Ascending aorta (tissue), 1 donor: ENCODE measurements around the gene MCTP1. TPM values are rescaled to one million over a fixed set of nuclear protein-coding genes. Genes with fewer than 3 reads are reported as not detected.

ENCODE experiments used
- total RNA-seq: library from RNA; depleted of rRNA; stranded (reverse); fragments of >200 nt; gene quantifications from one replicate; pipeline ENCODE4 v1.1.0, GENCODE V29; 2016

The MCTP1 gene
- total RNA-seq, 1 donor from 2014 or later: 112 TPM

Other genes with a start within 250 kb of the MCTP1 start
- gene FAM81B, start 106.3 kb upstream of the MCTP1 start, total RNA-seq: not detected